B cell (primary cell): ENCODE results near the gene LRCOL1. TPM values are rescaled to one million over a fixed set of nuclear protein-coding genes. Genes with fewer than 3 reads are reported as not detected.

Experiments
- ATAC-seq: fragments of 200-7000 bp; cut with Tn5 transposase; one replicate; pipeline ENCODE4 v1.10.0; 2021; ENCODE audit warnings: low read depth, mild to moderate bottlenecking, moderate number of reproducible peaks, moderate library complexity
- CTCF ChIA-PET: fragments of 350-600 bp; sonication (Branson Sonifier 250); formaldehyde crosslinking; loops from one replicate; lab custom pipeline; 2021; ENCODE audit warnings: antibody characterized with exemption, inconsistent platforms; lab: Charles Lee
- POLR2A ChIA-PET: fragments of 350-600 bp; sonication (Branson Sonifier 250); formaldehyde crosslinking; loops from one replicate; lab custom pipeline; 2021; ENCODE audit warnings: antibody characterized with exemption; lab: Charles Lee
- DNase-seq: peaks from one replicate; pipeline ENCODE4 v3.0.0; 2013
- H2AFZ ChIP-seq: 2 replicates; pipeline ENCODE4 v1.6.1; 2012; ENCODE audit warnings: mild to moderate bottlenecking, low read depth, low read length; ENCODE audit not compliant: insufficient read depth, poor library complexity, severe bottlenecking
- H3K27ac ChIP-seq, 2 donors: 1 replicate in 1 of 2; 2 replicates in 1 of 2; pipeline ENCODE4 v1.5.1; 2012 to 2013; ENCODE audit warnings: low read length in 2 of 2, mild to moderate bottlenecking in 2 of 2, moderate library complexity in 1 of 2
- H3K27me3 ChIP-seq, 4 experiments: fragments of 200-600 bp in 1 of 4; sonication (generic) in 1 of 4; replicated peaks in 1 of 4; 1 replicate in 2 of 4; 2 replicates in 2 of 4; pipeline versions ENCODE4 v1.6.1 to v1.7.0; 2013 to 2016; ENCODE audit warnings: low read length in 3 of 4, mild to moderate bottlenecking in 2 of 4, mixed read lengths in 1 of 4, moderate library complexity in 1 of 4; ENCODE audit not compliant: insufficient read depth in 4 of 4, control insufficient read depth in 3 of 4; ENCODE audit errors: control extremely low read depth in 1 of 4
- H3K36me3 ChIP-seq, 2 experiments: replicated peaks in 1 of 2; 1 replicate in 1 of 2; 2 replicates in 1 of 2; pipeline versions ENCODE4 v1.6.1 to v1.7.1; 2013; ENCODE audit warnings: low read length in 1 of 2; ENCODE audit not compliant: insufficient read depth in 2 of 2, control insufficient read depth in 1 of 2; ENCODE audit errors: control extremely low read depth in 1 of 2, extremely low read depth in 1 of 2
- H3K4me1 ChIP-seq, 2 donors: fragments of 200-600 bp in 1 of 2; sonication (generic) in 1 of 2; 1 replicate in 1 of 2; 2 replicates in 1 of 2; pipeline versions ENCODE4 v1.5.1 to v1.6.1; 2013 to 2017; ENCODE audit warnings: low read length in 2 of 2; ENCODE audit not compliant: control insufficient read depth in 2 of 2, insufficient read depth in 2 of 2
- H3K4me2 ChIP-seq: replicated peaks from 2 replicates; pipeline ENCODE3; 2012; ENCODE audit warnings: mild to moderate bottlenecking, low read depth, low read length; ENCODE audit not compliant: poor library complexity, severe bottlenecking
- H3K4me3 ChIP-seq, 5 experiments: fragments of 200-600 bp in 1 of 5; sonication (generic) in 1 of 5; 1 replicate in 3 of 5; 2 replicates in 2 of 5; pipeline versions ENCODE4 v1.5.1 to v1.7.0; 2011 to 2016; ENCODE audit warnings: low read length in 4 of 5, mild to moderate bottlenecking in 4 of 5, low read depth in 2 of 5, control low read depth in 1 of 5, moderate library complexity in 1 of 5; ENCODE audit not compliant: insufficient read depth in 1 of 5; ENCODE audit errors: control extremely low read depth in 1 of 5, extremely low read depth in 1 of 5
- H3K79me2 ChIP-seq: fragments of 200-600 bp; sonication (generic); one replicate; pipeline ENCODE4 v1.6.0; 2016; ENCODE audit warnings: low read length; ENCODE audit not compliant: control insufficient read depth, insufficient read depth
- H3K9ac ChIP-seq: fragments of 200-600 bp; sonication (generic); 2 replicates; pipeline ENCODE4 v1.6.1; 2017; ENCODE audit warnings: mild to moderate bottlenecking, low read length, moderate library complexity
- H3K9me3 ChIP-seq, 3 donors: one replicate each; pipeline versions ENCODE4 v1.6.1 to v1.7.1; 2013; ENCODE audit warnings: low read length in 2 of 3; ENCODE audit not compliant: control insufficient read depth in 2 of 3, insufficient read depth in 1 of 3; ENCODE audit errors: control extremely low read depth in 1 of 3
- H4K20me1 ChIP-seq: 2 replicates; pipeline ENCODE4 v1.6.0; 2012; ENCODE audit warnings: mild to moderate bottlenecking, low read length; ENCODE audit not compliant: insufficient read depth, control insufficient read depth, poor library complexity, severe bottlenecking
- H3K27ac Mint-ChIP-seq: one replicate; pipeline ENCODE4 v1.8.0; 2021; ENCODE audit warnings: mixed read lengths
- H3K27me3 Mint-ChIP-seq: one replicate; pipeline ENCODE4 v1.8.0; 2021; ENCODE audit warnings: mixed read lengths
- H3K4me1 Mint-ChIP-seq: one replicate; pipeline ENCODE4 v1.8.0; 2021; ENCODE audit warnings: mixed read lengths
- H3K4me3 Mint-ChIP-seq: one replicate; pipeline ENCODE4 v1.8.0; 2021; ENCODE audit warnings: mixed read lengths
- H3K9me3 Mint-ChIP-seq: one replicate; pipeline ENCODE4 v1.8.0; 2022; ENCODE audit warnings: mixed read lengths; ENCODE audit not compliant: insufficient read depth
- CTCF ChIP-seq: fragments of 200-600 bp; IDR thresholded peaks from one replicate; pipeline ENCODE4 v1.8.0; 2022; ENCODE audit warnings: antibody characterized with exemption, mild to moderate bottlenecking
- EZH2 ChIP-seq: IDR thresholded peaks from 2 replicates; pipeline ENCODE4 v1.6.1; 2012; ENCODE audit warnings: borderline replicate concordance, low read depth, mild to moderate bottlenecking, moderate library complexity, low read length; ENCODE audit not compliant: insufficient read depth, poor library complexity, severe bottlenecking
- WGBS: methylation state at CpG from one replicate; pipeline ENCODE4 v1.1.5; 2013; ENCODE audit warnings: missing lambda C conversion rate; ENCODE audit not compliant: insufficient coverage; 5-methylcytosine and 5-hydroxymethylcytosine counted together
- intact Hi-C: fragments of 100-400 bp; cut with micrococcal nuclease; formaldehyde crosslinking; loops from one replicate; pipeline ENCODE4 v1.10.0; 2022
- polyA plus RNA-seq: library from polyadenylated mRNA; depleted of rRNA; stranded (reverse); fragments of >200 nt; gene quantifications from 2 replicates; pipeline ENCODE4 v1.2.3, GENCODE V29; 2012
- total RNA-seq, 2 donors: library from RNA; stranded (reverse); fragments of 120-200 nt in 1 of 2; gene quantifications; 1 replicate in 1 of 2; 2 replicates in 1 of 2; pipeline versions ENCODE4 v1.2.3 to v1.2.4, GENCODE V29; 2013 to 2022

Gene LRCOL1
- total and polyA plus RNA-seq, 2 donors (not counting 1 experiment from before 2014, with no cell fraction given): not detected

DNA sequence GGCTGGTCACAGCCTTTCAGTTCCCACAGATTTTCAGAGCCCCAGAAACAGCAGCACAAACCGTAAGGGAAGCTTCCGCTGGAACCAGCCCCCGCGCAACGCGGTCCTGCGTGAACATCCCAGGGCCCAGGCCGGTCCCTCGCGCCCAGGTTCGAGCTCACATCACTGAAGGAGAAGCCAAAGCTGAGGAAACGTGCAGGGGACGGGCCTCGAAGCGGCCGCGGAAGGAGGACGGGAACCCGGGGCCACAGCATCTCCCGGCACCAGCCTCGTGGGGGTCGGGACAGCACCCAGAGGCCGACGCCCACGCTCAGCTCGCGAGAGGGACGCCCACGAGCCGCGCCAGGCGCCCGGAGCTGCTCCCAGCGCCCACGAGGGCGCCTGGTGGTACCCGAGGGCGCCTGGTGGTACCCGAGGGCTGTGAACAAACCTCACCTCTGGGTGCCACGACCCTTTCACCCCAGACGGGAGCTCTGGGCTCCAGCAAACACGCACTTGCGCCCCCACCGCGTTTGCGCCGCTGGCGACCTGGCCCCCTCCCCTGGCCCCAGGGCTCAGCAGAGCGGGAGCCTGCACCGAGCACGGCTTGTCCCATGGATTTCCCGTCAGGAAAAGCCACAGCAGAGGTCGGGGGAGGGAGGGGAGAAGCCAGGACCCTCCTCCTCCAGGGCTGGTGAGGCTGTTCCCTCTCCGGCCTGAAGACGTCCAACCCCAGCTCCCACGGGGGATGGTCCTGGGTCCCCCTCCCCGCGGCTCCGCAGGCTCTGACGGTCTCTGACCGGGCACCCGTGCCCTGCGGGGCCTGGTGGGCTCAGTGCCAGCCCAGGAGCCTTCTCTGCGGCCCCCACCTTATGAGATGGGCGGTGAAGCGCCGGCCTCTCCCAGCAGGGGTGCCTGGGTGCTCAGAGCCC is 6.9 kb downstream of the LRCOL1 start:
- Histone ChIP-seq H4K20me1 (no peaks in the 10 kb centered on the region), H3K4me2 (no peak overlapping the region), H3K79me2 (no peaks in the 10 kb centered on the region), H3K4me3 (no peak overlapping the region), H3K9me3 (peaks cover 0 to 12% (median 0%) of the 10 kb centered on the region in 3 donors), H3K27me3 (peaks cover 0 to 52% (median 15%) of the 10 kb centered on the region in 4 experiments), H3K9ac (no peak overlapping the region), H3K36me3 (no peaks in the 10 kb centered on the region), H3K27ac (no peak overlapping the region), H3K4me1 (peaks cover 17 to 20% of the 10 kb centered on the region in 2 donors), H2AFZ (no peak overlapping the region)
- Mint-ChIP-seq H3K27ac (no peak overlapping the region), H3K9me3 (no peaks in the 10 kb centered on the region), H3K4me3 (no peak overlapping the region), H3K4me1 (peaks cover 19% of the 10 kb centered on the region), H3K27me3 (peaks cover 23% of the 10 kb centered on the region)
- CTCF ChIA-PET: interaction anchor here (3.6 kb wide), 1 partner anchor 11 kb away, joined by 15 read pairs; no protein-coding TSS in a partner anchor
- TF ChIP-seq EZH2: no peak
- no peak for TF ChIP-seq CTCF
- intact Hi-C loops: no loop called here
- no peak for ATAC-seq
- no peak for DNase-seq
- WGBS: 43% methylated on average over 66 of the region's 67 CpGs
- POLR2A ChIA-PET: no interaction called here
